Retinal pigment epithelial cell (primary cell): ENCODE results near the gene GRB10.

Source experiments
- DNase-seq: peaks from one replicate; pipeline ENCODE4 v3.0.0-alpha.2; 2010; ENCODE audit warnings: low read depth
- H3K4me3 ChIP-seq: 2 replicates; pipeline ENCODE4 v1.5.1; 2011; ENCODE audit warnings: mild to moderate bottlenecking, low read length, control low read depth, moderate library complexity
- TF ChIP-seq, protein P1 (sequence below): conservative IDR thresholded peaks from 2 replicates; pipeline ENCODE4 v1.5.1; 2011; ENCODE audit warnings: low read depth, low read length, control low read depth, inconsistent platforms

Gene GRB10

DNA sequence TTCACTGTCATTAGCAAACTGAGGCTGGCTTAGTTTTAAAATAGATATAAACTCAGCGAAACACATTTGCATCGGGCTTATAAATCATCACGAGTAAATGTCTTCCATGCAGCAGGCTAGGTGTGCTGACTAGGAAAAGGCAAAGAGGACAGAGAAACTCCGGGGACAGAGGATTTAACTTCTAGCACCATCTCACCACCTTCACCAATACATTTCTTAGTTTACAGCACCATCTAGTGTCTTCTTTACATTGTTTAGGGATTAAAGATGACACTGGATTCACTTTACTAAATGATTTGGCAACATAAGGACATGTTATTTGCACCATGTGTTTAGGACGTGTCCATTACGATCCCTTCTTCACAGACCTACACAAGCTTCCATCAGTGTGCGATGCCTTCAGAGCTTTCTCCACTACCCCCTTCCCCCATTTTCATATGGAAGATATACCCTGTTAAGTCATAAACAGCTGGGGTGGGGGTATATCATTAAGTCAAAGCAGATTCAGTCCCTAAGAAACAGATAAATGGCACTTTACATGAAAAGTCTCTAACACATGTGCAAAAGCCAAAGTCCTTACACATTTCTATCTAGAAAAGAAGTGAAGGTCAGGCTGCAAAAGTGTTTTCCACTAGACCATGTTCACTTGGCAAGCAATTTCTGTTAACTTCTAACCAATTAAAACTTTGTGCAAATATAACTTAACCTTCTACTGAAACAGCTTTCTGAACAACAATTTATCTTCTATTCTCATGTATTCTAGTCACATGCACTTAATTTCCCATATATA, 103.3 kb downstream of the GRB10 start:
- no peak for DNase-seq

DNA sequence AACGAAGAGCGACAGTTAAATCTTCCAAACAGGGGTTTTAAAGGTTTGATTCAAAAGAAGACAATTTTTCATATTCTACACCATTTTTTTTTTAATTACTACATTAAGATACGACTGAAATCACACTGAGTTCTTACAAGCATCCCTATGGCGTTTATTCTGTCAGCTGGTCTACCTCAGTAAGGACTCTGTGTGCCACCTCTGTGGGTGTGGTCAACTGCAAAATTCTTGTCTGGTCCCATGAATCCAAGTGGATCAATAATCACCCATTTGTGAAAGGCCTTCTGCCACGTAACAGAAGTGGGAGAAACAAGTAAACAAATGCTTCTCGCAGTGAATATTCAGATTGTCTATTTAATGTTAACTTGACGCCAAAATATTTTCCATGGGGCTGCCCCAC, 104.1 kb downstream of the GRB10 start:
- TF ChIP-seq, protein P1, sequence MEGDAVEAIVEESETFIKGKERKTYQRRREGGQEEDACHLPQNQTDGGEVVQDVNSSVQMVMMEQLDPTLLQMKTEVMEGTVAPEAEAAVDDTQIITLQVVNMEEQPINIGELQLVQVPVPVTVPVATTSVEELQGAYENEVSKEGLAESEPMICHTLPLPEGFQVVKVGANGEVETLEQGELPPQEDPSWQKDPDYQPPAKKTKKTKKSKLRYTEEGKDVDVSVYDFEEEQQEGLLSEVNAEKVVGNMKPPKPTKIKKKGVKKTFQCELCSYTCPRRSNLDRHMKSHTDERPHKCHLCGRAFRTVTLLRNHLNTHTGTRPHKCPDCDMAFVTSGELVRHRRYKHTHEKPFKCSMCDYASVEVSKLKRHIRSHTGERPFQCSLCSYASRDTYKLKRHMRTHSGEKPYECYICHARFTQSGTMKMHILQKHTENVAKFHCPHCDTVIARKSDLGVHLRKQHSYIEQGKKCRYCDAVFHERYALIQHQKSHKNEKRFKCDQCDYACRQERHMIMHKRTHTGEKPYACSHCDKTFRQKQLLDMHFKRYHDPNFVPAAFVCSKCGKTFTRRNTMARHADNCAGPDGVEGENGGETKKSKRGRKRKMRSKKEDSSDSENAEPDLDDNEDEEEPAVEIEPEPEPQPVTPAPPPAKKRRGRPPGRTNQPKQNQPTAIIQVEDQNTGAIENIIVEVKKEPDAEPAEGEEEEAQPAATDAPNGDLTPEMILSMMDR, result no peak
- H3K4me3 ChIP-seq, result no peak overlapping the region

More for the DNA sequence above, 103.3 kb downstream of the GRB10 start:
- H3K4me3 ChIP-seq, result no peak overlapping the region
- TF ChIP-seq, protein P1, result peak; percentile 6

DNA sequence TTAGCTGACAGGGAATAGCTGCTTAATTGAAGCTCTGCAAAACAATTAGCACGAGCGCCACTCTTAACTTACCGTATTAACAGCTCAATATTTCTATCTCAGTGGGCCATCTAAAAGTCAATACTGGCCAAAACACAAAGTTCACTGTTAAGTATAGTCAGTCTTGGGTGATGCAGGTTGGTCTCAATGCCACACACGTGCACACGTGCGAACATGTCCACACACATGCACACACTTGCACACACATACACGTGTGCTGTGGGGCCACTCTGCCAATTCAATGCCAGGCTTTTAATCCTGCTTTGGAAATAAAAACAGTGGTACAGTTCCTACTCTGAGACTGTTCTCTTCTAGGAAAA, 105.1 kb downstream of the GRB10 start:
- TF ChIP-seq, protein P1, result no peak
- DNase-seq, result no peak
- no peak overlapping the region for H3K4me3 ChIP-seq

More for the DNA sequence above, 104.1 kb downstream of the GRB10 start:
- no peak for DNase-seq

DNA sequence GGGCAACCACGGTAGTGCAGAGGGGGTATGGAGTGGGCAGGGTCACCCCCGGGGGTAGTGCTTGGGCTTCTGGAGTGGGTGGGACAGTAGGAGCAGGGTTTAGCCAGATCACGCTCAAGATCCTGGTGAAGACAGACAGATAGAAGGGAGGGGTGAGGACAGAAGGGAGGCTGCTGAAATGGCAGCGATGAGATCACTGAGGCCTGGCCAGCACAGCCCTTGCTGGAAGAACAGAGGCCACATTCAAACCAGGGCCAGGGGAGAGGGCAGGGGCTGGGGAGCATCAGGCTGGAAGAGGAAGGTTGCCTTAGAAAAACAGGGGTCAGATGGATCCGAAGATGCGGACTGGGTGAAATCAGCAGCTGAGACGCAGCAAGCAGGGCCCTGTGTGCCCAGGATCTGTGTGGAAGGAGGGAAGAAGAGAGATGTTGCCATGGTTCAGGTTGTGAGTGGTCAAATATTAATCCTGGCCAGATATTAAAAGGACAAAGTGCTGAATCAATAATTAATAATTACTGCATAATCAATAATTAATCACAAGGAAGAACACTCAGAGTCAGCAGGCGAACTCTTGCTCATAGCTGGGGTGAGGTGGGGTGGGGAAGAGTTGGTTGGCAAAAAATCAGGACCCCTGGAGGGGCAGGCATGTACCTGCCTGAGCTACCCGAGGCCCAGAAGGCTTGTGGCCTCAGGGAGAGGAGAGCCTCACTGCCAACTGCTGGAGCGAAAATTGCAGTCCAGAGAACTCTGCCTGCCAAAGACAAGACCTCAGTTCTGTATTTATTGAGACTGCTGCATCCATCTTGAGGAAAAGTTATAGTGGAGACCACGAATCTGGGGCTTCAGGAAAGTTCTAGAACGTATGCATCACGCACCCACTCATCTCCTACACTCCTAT, 105.7 kb downstream of the GRB10 start:
- no peak overlapping the region for H3K4me3 ChIP-seq

DNA sequence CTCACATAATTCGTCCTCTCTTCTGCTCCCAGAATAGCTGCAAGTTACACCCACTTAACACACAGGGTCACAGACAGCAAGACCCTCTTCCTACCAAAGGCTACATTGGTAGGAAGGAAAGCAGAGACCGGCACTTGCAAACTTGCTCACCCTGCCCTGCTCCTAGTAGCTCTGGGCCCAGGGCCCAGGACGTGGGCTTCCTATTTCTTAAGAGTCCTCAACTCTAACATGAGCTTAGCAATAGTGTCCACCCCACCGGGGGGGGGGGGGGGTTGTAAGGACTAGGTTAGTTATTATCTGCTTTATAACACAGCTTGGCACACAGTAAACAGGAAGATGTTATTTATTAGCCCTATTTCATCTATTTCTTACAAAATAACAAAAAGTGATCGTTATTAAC, 106.6 kb downstream of the GRB10 start:
- TF ChIP-seq, protein P1, result no peak
- no peak for DNase-seq
- H3K4me3 ChIP-seq, result no peak overlapping the region

More for the DNA sequence above, 105.7 kb downstream of the GRB10 start:
- DNase-seq, result no peak
- TF ChIP-seq, protein P1, result no peak

DNA sequence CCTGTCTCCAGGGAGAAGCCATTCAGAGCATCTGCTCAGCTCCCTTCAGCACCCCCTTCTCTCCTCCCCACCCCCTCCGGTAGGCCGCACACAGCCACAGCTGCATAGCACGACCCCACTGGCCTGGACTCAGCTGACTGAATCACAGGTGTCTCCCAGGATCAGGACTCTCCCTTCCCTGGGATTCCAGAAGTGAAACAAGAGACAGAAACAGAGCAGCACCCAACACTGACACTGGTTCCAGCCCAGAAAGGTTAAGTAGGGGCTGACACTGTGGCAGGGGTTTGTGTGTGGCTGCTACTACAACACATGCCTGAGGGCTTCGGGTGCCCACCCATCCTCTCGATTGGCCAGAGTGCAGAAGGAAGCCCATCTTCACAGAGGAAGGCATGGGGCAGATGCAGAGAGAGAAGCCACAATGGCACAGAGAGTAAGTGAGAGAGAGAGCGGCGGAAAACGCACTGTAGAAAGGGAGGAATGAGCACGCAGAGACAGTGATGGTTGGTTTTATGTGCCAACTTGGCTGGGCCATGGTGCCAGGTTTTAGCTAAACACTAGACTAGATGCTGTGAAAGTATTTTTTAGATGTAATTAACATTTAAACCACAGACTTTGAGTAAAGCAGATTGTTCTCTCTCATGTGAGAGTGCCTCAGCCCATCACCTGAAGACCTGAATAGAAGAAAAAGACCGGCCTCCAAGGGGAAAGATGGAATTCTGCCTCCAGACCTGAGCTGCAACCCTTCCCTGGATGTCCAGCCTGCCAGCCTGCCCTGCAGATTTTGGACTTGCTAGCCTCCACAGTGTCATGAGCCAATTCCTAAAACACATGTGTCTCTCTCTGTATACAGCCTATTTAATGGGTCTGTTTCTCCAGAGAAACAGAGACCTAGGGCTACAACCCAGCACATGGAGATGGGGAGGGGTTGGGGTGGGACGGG, 107.5 kb downstream of the GRB10 start:
- DNase-seq, result no peak
- no peak overlapping the region for H3K4me3 ChIP-seq
- TF ChIP-seq, protein P1, result no peak
